ENCODE data around the gene MYCBPAP.

DNA sequence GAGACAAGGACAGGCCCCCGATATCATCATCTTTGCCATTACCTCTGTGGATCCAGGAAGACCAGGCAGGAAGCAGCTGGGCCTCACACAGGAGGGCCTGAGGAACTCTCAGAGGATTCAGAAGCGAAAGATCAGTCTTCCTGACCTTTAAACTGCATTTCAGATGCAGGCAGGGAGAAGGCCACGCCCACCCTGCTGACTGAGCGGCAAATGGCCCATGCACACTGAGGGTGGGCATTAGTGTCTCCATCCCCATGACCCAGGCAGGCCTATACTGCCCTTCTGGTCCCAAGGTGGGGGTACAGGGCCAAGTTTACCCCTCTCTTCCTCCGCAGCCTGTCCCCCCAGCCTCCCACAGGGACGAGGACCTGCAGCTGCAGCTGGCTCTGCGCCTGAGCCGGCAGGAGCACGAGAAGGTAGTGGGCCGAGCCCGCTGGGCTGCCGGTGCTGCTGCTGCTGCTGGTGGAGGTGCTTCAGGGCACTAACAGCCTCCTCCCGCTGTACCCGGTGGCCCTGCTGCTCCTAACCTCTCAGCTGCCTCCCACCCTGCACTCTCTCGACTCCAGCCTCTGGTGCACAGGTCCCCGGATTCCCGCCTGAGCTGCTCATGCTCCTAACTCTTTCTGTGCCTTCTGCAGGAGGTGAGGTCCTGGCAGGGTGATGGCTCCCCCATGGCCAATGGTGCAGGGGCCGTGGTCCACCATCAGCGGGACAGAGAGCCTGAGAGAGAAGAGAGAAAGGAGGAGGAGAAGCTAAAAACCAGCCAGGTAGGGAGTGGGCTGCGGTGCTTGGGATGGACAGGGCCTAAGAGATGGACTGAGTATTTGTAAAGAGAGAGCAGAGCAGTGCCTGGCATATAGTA is 30.5 kb downstream of the MYCBPAP start:
- TF ChIP-seq, protein P1, sequence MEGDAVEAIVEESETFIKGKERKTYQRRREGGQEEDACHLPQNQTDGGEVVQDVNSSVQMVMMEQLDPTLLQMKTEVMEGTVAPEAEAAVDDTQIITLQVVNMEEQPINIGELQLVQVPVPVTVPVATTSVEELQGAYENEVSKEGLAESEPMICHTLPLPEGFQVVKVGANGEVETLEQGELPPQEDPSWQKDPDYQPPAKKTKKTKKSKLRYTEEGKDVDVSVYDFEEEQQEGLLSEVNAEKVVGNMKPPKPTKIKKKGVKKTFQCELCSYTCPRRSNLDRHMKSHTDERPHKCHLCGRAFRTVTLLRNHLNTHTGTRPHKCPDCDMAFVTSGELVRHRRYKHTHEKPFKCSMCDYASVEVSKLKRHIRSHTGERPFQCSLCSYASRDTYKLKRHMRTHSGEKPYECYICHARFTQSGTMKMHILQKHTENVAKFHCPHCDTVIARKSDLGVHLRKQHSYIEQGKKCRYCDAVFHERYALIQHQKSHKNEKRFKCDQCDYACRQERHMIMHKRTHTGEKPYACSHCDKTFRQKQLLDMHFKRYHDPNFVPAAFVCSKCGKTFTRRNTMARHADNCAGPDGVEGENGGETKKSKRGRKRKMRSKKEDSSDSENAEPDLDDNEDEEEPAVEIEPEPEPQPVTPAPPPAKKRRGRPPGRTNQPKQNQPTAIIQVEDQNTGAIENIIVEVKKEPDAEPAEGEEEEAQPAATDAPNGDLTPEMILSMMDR (IDR thresholded peaks at IDR 0.05) = no peak
- TF ChIP-seq POLR2A (IDR thresholded peaks at IDR 0.05) = no peak

Data from lower leg skin (tissue), 3 donors.